ENCODE results near the gene ZNF563. TPM values are rescaled to one million over a fixed set of nuclear protein-coding genes. Genes with fewer than 3 reads are reported as not detected.
"Not testable (repeated sequence)": the region's sequence is repeated elsewhere in the genome, so short reads cannot be mapped to it uniquely, and the experiment has no call there.

Gene ZNF563
- 10 to 100 TPM in 1 of 2 donors, 1 to 10 TPM in 1; 1.4 to 11.1 TPM for total RNA-seq

DNA sequence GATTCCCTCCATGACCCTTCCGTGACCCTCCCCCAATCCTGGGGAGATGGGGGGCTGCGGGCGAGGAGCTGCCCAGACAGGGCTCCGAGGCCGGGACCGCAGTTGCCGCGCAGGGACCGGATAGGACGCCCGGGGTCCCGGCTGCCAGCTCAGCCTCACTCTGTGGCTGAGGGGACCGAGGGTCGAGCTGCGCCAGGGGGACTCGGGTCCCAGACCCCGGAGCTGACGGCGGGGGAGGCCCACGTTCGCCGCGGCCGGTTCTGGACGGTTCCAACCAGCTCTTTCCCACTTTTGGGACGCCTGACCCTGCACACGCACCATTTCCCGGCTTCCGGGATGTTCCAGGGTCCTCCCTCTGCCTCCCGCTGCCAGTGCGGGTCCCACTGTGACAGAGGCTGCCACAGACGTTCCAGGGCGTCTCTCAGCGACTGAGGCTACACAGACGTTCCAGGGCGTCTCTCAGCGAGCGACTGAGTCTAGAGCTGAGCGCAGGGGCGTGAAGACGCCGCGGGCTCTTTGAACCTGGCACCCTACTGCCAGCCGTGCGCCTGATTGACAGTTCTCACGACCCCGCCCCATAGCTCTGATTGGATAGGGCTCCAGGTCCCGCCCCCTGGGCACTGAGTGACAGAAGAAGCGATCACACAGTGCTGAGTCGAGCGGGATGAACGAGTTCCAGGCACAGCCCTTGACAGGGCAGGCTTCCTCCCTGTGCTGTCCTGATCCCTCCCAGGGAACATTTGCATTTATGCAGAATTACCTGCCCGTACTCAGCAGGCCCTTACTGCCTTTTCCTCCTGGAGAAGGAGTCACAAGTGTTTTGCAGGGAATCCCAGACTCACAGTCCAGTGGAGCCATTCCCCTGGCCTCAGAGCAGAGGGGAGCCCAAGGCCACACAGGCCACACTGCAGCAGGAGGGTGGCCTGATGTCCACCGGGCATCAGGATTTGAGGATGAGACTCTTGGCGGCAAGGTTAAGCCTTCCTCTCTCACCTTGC lies at the start of gene ZNF563:
ZNF563 (minus strand) TSS at position 472 of the 998 bp plus-strand sequence; CDS start at position 321, 151 bp downstream.
- peaks cover 6% of the 10 kb centered on the region for H3K36me3 Mint-ChIP-seq (ENCODE audit: low read depth)
- peaks cover 29% of the 10 kb centered on the region for H3K4me1 Mint-ChIP-seq
- H3K27me3 Mint-ChIP-seq: no peaks in the 10 kb centered on the region
- H3K9me3 Mint-ChIP-seq: no peaks in the 10 kb centered on the region
- peak within 1 kb of the TSS; percentile 94 for H3K27ac Mint-ChIP-seq
- H3K4me3 Mint-ChIP-seq: peak within 1 kb of the TSS; percentile 95
- peak; percentile 88 for ATAC-seq (replicated peaks)

DNA sequence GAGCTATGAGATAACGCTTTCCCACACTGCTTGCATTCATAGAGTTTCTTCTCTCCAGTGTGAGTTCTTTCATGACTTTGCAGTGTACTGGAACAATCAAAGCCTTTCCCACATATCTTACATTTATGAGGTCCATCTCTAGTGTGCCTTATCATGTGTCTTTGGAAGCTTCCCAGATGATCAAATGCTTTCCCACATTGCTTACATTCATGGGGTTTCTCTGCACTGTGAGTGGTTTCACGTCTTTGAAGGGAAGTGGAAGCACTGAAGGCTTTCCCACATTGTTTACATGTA lies 47.0 kb upstream of the ZNF563 start:
- Mint-ChIP-seq H3K27me3 (peaks cover under 1% of the 10 kb centered on the region), H3K4me1 (no peaks in the 10 kb centered on the region), H3K9me3 (peaks cover 27% of the 10 kb centered on the region), H3K4me3 (no peak overlapping the region), H3K36me3 (ENCODE audit: low read depth) (peaks cover 7% of the 10 kb centered on the region), H3K27ac (no peak overlapping the region)
- no peak for ATAC-seq (replicated peaks)

DNA sequence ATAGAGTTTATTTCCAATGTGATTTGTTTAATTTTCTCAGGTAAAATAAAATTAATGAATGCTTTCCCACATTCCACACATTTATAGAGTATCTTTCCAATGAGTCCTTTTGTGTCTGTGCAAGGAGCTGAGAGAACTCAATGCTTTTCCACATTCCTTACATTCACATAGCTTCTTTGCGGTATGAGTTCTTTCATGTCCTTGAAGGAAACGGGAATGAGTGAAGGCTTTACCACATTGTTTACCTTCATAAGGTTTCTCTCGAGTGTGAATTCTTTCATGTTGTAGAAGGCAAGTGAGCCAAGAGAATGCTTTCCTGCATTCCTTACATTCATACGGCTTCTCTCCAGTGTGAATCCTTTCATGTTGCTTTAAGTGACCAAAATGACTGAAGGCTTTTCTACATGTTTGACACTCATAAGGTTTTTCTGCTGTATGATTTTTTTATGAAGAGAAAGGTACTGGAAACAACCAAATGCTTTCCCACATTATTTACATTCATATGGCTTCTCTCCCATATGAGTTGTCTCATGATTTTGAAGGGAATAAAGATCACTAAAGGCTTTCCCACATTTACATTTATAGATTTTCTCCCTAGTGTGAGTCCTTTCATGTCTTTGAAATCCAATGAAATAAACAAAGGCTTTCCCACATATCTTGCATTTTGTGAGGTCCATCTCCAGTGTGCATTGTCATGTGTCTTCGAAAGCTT lies 46.5 kb upstream of the ZNF563 start:
- Mint-ChIP-seq H3K4me3 (no peak overlapping the region), H3K36me3 (ENCODE audit: low read depth) (peaks cover 7% of the 10 kb centered on the region), H3K4me1 (no peaks in the 10 kb centered on the region), H3K27ac (no peak overlapping the region), H3K9me3 (peaks cover 27% of the 10 kb centered on the region), H3K27me3 (peaks cover 2% of the 10 kb centered on the region)
- no peak for ATAC-seq (replicated peaks)

DNA sequence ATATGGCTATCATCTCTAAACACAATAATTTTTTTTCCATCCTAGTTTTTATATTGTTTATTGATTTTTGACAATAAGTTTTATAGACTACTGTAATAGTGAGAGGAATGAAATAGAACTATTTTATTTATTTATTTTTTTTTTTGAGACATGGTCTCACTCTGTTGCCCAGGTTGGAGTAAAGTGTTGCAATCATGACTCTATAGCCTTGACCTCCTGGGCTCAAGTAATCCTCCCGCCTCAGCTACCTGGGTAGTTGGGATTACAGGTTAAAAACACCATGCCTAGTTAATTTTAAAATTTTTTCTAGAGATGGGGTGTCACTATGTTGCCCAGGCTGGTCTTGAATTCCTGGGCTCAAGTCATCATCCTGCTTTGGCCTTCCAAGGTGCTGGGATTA lies 40.6 kb upstream of the ZNF563 start:
- peaks cover 10% of the 10 kb centered on the region for H3K9me3 Mint-ChIP-seq

DNA sequence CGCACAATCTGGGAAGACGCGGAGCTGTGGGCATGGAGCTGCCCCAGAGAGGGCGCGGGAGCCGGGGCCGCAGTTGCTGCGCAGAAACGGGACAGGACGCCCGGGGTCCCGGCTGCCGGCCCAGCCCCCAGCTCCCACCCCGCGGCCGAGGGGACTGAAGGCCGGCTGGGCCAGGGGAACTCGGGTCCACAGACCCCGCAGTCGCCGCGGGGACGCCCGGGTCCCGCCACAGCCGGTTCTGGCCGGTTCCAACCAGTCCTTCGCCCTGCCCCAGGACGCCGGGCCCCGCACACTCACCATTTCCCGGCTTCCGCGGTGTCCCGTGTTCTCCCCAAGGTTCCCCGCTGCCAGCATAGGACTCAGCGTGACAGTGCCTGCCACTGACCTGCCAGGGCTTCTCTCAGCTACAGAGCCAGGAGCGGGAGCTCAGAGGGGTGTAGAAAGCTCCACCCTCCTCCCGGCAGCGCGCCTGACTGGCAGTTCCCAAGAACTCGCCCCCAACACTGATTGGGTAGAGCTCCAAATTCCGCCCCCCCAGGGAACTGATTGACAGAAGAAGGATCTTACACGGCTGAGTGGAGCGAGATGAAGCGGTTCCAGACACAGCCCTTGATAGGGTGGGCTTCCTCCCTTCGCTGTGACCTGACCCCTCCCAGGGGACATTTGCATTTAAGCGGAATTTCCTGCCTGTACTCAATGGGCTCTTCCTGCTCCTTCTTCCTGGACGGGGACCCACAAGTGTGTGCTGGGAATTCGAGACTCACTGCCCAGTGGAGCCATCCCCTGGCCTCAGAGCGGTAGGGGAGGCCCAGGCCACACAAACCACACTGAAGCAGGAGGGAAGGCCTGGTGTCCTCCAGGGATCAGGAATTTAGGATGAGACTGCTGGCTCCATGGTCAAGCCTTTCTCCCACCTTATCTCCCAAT lies 32.1 kb upstream of the ZNF563 start, which contains the start of gene ZNF442:
ZNF442 (minus strand) TSS at position 448 of the 927 bp plus-strand sequence. CDS start 2,052 bp downstream, outside the sequence.
- Mint-ChIP-seq H3K27me3 (no peaks in the 10 kb centered on the region), H3K27ac (peak within 1 kb of the TSS; percentile 76), H3K9me3 (no peaks in the 10 kb centered on the region), H3K4me1 (peaks cover 8% of the 10 kb centered on the region), H3K36me3 (ENCODE audit: low read depth) (no peaks in the 10 kb centered on the region), H3K4me3 (peak within 1 kb of the TSS; percentile 94)
- peak; percentile 100 for ATAC-seq (replicated peaks)

More for the DNA sequence above, 40.6 kb upstream of the ZNF563 start:
- H3K27ac Mint-ChIP-seq: no peak overlapping the region
- peaks cover 2% of the 10 kb centered on the region for H3K27me3 Mint-ChIP-seq
- no peak overlapping the region for H3K4me3 Mint-ChIP-seq
- H3K4me1 Mint-ChIP-seq: no peaks in the 10 kb centered on the region
- H3K36me3 Mint-ChIP-seq (ENCODE audit: low read depth): no peaks in the 10 kb centered on the region
- no peak for ATAC-seq (replicated peaks)

DNA sequence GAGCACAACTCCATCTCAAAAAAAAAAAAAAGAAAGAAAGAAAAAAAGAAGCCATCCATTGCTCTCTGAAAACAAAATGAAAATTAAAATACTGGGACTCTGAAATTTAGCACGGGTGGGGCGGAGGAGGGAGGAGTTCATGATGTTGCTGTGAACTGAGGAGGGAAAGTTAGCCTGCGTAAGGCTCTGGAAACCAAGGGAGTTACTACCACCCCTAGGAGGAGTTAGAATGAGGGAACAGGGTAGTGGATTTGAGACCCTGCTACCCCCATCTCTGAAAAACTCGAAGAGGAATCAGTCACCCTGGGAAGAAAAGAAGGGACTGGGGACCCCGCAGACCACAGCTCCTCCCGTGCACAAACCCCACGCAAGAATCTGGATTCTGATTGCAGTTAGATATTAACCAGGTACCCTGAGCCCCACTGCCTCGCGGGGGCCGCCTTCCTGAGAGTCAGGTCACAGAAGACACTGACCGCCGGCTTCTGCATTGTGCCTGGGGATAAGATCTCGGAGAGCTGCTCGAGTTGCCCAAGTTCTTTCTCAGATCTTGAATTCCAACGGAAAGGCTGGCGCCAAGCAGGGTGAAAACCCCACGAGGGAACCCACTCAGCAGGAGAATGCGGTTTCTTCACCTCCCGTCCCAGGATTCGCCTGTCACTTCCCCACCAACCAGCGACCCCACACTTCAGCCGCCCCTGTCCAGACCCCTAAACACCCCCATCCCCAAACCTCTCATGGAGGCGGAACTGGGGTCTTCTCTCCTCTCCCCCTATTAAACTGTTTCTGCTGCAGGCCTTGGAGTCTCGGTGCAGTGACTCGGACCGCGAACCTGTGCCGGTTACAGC lies 31.2 kb upstream of the ZNF563 start:
- no peaks in the 10 kb centered on the region for H3K27me3 Mint-ChIP-seq
- ATAC-seq (replicated peaks): no peak
- no peaks in the 10 kb centered on the region for H3K9me3 Mint-ChIP-seq
- H3K4me3 Mint-ChIP-seq: peak overlapping the region; percentile 94
- peaks cover 8% of the 10 kb centered on the region for H3K4me1 Mint-ChIP-seq
- H3K36me3 Mint-ChIP-seq (ENCODE audit: low read depth): no peaks in the 10 kb centered on the region
- no peak overlapping the region for H3K27ac Mint-ChIP-seq

DNA sequence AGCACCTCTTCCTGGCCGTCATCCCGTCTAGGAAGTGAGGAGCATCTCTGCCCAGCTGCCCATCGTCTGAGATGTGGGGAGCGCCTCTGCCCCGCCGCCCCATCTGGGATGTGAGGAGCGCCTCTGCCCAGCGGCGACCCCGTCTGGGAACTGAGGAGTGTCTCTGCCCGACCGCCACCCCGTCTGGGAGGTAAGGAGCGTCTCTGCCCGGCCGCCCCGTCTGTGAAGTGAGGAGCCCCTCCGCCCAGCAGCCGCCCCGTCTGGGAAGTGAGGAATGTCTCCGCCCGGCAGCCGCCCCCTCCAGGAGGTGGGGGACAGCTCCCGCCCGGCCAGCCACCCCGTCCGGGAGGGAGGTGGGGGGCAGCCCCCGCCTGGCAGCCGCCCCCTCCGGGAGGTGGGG lies 28.8 kb upstream of the ZNF563 start:
- not testable (repeated sequence) for H3K27me3 Mint-ChIP-seq; H3K4me3 Mint-ChIP-seq; ATAC-seq (replicated peaks); H3K4me1 Mint-ChIP-seq; H3K9me3 Mint-ChIP-seq; H3K36me3 Mint-ChIP-seq (ENCODE audit: low read depth); H3K27ac Mint-ChIP-seq

DNA sequence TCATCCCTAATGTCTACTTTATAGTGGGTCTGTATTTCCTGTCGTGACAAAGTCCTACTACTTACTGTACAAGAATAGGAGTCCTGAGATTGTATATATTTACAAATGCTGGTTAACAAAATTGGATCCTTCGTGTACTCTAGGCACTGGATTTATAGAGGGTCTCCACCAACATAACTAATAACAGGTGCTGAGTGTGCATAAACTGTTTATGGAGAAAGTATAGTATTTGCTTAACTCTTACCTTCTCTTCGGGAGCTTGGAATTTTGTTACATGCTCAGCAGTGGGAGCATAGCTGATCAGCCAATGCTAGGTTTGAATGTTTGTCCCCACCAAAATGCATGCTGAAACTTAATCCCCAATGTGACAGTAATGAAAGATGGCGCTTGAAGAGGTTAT lies 19.9 kb upstream of the ZNF563 start:
- peaks cover 15% of the 10 kb centered on the region for H3K36me3 Mint-ChIP-seq (ENCODE audit: low read depth)
- no peaks in the 10 kb centered on the region for H3K27me3 Mint-ChIP-seq
- no peak overlapping the region for H3K4me3 Mint-ChIP-seq
- no peaks in the 10 kb centered on the region for H3K4me1 Mint-ChIP-seq
- H3K9me3 Mint-ChIP-seq: peaks cover 30% of the 10 kb centered on the region
- no peak overlapping the region for H3K27ac Mint-ChIP-seq
- no peak for ATAC-seq (replicated peaks)

DNA sequence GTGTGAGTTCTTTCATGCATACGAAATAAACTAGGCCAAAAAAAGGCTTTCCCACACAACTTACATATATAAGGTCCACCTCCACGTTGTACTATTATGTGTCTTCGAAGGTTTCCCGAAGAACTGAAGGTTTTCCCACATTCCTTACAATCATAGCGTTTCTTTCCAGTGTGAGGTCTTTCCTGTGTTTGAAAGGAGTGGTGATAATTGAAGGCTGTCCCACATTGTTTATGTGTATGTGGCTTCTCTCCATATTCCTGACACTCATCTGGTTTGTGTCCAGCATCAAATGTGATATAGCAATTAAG lies 17.4 kb upstream of the ZNF563 start:
- Mint-ChIP-seq H3K27me3 (no peaks in the 10 kb centered on the region), H3K4me1 (no peaks in the 10 kb centered on the region), H3K36me3 (ENCODE audit: low read depth) (peaks cover 15% of the 10 kb centered on the region), H3K4me3 (no peak overlapping the region), H3K27ac (no peak overlapping the region), H3K9me3 (peaks cover 27% of the 10 kb centered on the region)
- ATAC-seq (replicated peaks): no peak

DNA sequence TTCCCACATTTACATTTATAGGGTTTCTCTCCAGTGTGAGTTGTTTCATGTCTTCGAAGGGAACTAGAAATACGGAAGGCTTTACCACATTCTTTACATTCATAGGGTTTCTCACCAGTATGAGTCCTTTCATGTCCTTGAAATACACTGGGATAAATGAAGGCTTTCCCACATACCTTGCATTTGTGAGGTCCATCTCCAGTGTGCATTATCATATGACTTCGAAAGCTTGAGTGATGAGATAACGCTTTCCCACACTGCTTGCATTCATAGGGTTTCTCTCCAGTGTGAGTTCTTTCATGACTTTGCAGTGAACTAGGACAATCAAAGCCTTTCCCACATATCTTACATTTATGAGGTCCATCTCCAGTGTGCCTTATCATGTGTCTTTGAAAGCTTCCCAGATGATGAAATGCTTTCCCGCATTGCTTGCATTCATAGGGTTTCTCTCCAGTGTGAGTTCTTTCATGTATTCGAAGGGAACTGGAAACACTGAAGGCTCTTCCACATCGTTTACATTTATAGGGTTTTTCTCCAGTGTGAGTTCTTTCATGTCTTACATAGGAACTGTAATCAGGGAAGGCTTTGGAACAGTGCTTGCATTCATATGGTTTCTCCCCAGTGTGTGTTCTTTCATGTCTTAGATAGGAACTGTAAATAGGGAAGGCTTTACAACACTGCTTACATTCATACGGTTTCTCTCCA lies 16.9 kb upstream of the ZNF563 start:
- Mint-ChIP-seq H3K27me3 (no peaks in the 10 kb centered on the region), H3K27ac (no peak overlapping the region), H3K9me3 (peaks cover 27% of the 10 kb centered on the region), H3K4me3 (no peak overlapping the region), H3K36me3 (ENCODE audit: low read depth) (peaks cover 15% of the 10 kb centered on the region), H3K4me1 (no peaks in the 10 kb centered on the region)
- no peak for ATAC-seq (replicated peaks)

DNA sequence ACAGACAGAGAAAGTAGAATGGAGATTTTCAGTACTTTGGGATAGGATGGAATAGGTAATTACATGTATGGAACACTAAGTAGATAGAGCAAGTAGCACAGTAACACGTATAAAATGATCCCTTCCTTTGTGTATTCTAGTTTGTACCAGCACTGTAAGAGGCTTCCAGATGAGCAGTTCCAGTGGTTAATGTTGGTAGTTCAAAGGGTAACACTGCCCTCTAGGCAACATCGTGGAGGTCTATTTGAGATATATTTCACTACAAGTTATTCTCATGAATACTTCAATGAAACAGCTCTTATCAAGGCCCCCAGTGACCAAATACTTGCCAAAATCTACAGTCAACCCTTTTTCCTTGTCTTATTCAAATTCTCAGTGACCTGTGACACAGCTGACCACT lies 13.5 kb upstream of the ZNF563 start:
- Mint-ChIP-seq H3K4me1 (no peaks in the 10 kb centered on the region), H3K9me3 (peaks cover 17% of the 10 kb centered on the region), H3K27ac (no peak overlapping the region), H3K4me3 (no peak overlapping the region), H3K27me3 (no peaks in the 10 kb centered on the region), H3K36me3 (ENCODE audit: low read depth) (peaks cover 15% of the 10 kb centered on the region)
- ATAC-seq (replicated peaks): peak; percentile 80

DNA sequence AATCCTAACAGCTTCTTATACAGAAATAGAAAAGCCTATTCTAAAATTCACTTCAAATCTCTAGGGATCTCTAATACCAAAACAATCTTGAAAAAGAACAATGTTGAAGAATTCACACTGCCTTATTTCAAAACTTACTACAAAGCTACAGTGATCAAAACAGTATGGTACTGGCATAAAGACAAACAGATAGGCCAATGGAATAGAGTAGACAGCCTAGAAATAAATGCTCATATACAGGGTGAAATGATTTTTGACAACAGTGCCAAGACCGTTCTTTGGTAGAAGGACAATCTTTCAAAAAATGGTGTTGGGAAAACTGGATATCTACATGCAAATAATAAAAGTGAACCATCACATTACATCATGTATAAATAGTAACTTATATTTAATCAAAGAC lies 11.8 kb upstream of the ZNF563 start:
- Mint-ChIP-seq H3K4me3 (no peak overlapping the region), H3K27me3 (no peaks in the 10 kb centered on the region), H3K4me1 (no peaks in the 10 kb centered on the region), H3K9me3 (peaks cover 8% of the 10 kb centered on the region), H3K27ac (no peak overlapping the region), H3K36me3 (ENCODE audit: low read depth) (peaks cover 7% of the 10 kb centered on the region)
- no peak for ATAC-seq (replicated peaks)

All from activated T-helper 17 cell treated with anti-CD3 and anti-CD28 coated beads, Interleukin-2, amount 50 U/mL, for 72 hours (primary cell).